ENCODE measurements around the gene SEC22C.

- no peak for TF ChIP-seq CTCF (IDR thresholded peaks at IDR 0.05)
- TF ChIP-seq POLR2A (IDR thresholded peaks at IDR 0.05) = no peak
Measured at GRCh38 chr3:42545284-42545900, 36.4 kb downstream of the SEC22C start.
